ENCODE results near the gene PTPN3. TPM values are rescaled to one million over a fixed set of nuclear protein-coding genes. Genes with fewer than 3 reads are reported as not detected.

Gene PTPN3
- total and polyA plus RNA-seq, 2 experiments from 2014 or later, result 1.4 to 2.6 TPM

DNA sequence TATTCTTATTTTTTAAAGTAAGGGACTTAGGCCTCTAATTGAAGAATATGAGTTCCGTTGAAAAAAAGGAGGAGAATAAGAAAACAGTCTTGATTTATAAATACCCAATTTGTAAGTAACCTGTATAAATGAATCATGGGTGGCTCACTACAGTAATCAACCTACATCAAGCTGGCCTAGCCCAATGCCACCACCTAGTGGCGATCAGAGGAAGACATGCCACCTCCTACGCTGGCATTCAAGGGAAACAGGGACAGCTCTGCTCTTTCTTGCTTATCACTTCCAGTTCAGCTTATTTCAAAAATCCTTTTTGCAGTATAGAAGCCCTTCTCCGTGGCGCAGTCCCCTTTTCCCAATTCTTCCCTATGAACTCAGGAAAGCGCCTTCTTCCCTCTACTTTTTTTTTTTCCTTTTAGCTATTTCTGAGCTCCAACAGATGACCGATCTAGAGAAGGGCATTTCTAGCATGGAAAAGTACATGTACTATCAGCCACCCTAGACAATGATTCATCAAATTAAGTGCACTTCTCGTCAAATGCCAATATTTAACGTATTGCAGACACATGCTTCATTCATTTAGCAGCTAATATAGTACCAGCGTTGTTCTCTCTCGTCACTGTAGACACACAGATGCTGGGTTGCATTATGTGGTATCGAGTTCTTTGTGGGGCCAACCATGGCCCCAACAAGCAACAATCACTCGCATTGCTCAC, 28.3 kb downstream of the PTPN3 start:
- H3K27ac Mint-ChIP-seq, result no peak overlapping the region
- H3K27me3 Mint-ChIP-seq (ENCODE audit: insufficient read depth, low read depth, poor library complexity), result peaks cover 8% of the 10 kb centered on the region
- Histone ChIP-seq H3F3A (replicated peaks; ENCODE audit: low read depth) (no peaks in the 10 kb centered on the region), H4K20me1 (replicated peaks; ENCODE audit: insufficient read depth) (no peaks in the 10 kb centered on the region), H3K79me2 (replicated peaks; ENCODE audit: insufficient read depth) (no peaks in the 10 kb centered on the region), H2AFZ (no peak overlapping the region), H3K4me2 (no peak overlapping the region), H3K36me3 (ENCODE audit: insufficient read depth) (no peaks in the 10 kb centered on the region), H3K27ac (ENCODE audit: low read depth) (no peak overlapping the region), H3K4me3 (no peak overlapping the region), H3K27me3 (ENCODE audit: insufficient read depth) (no peaks in the 10 kb centered on the region), H3K4me1 (ENCODE audit: insufficient read depth) (no peaks in the 10 kb centered on the region), H3K9me2 (ENCODE audit: insufficient read depth) (no peaks in the 10 kb centered on the region)
- H3K4me3 Mint-ChIP-seq, result no peak overlapping the region
- H3K36me3 Mint-ChIP-seq (ENCODE audit: low read depth), result no peaks in the 10 kb centered on the region
- DNase-seq (ENCODE audit: low spot score) (peak; percentile 83), ATAC-seq (peak; percentile 96)
- TF ChIP-seq, protein P1, sequence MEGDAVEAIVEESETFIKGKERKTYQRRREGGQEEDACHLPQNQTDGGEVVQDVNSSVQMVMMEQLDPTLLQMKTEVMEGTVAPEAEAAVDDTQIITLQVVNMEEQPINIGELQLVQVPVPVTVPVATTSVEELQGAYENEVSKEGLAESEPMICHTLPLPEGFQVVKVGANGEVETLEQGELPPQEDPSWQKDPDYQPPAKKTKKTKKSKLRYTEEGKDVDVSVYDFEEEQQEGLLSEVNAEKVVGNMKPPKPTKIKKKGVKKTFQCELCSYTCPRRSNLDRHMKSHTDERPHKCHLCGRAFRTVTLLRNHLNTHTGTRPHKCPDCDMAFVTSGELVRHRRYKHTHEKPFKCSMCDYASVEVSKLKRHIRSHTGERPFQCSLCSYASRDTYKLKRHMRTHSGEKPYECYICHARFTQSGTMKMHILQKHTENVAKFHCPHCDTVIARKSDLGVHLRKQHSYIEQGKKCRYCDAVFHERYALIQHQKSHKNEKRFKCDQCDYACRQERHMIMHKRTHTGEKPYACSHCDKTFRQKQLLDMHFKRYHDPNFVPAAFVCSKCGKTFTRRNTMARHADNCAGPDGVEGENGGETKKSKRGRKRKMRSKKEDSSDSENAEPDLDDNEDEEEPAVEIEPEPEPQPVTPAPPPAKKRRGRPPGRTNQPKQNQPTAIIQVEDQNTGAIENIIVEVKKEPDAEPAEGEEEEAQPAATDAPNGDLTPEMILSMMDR (conservative IDR thresholded peaks at IDR 0.05; ENCODE audit: low read depth in 2 of 2), result peak; percentile 90 to 96
- TF ChIP-seq POLR2AphosphoS5 (IDR thresholded peaks at IDR 0.05; ENCODE audit: low read depth) (no peak), CREB1 (CRISPR knock-in tag; IDR thresholded peaks at IDR 0.05; ENCODE audit: low read depth) (peak; percentile 19; the same call in 1 of the 2 replicates)
- TF ChIP-seq, protein P2, sequence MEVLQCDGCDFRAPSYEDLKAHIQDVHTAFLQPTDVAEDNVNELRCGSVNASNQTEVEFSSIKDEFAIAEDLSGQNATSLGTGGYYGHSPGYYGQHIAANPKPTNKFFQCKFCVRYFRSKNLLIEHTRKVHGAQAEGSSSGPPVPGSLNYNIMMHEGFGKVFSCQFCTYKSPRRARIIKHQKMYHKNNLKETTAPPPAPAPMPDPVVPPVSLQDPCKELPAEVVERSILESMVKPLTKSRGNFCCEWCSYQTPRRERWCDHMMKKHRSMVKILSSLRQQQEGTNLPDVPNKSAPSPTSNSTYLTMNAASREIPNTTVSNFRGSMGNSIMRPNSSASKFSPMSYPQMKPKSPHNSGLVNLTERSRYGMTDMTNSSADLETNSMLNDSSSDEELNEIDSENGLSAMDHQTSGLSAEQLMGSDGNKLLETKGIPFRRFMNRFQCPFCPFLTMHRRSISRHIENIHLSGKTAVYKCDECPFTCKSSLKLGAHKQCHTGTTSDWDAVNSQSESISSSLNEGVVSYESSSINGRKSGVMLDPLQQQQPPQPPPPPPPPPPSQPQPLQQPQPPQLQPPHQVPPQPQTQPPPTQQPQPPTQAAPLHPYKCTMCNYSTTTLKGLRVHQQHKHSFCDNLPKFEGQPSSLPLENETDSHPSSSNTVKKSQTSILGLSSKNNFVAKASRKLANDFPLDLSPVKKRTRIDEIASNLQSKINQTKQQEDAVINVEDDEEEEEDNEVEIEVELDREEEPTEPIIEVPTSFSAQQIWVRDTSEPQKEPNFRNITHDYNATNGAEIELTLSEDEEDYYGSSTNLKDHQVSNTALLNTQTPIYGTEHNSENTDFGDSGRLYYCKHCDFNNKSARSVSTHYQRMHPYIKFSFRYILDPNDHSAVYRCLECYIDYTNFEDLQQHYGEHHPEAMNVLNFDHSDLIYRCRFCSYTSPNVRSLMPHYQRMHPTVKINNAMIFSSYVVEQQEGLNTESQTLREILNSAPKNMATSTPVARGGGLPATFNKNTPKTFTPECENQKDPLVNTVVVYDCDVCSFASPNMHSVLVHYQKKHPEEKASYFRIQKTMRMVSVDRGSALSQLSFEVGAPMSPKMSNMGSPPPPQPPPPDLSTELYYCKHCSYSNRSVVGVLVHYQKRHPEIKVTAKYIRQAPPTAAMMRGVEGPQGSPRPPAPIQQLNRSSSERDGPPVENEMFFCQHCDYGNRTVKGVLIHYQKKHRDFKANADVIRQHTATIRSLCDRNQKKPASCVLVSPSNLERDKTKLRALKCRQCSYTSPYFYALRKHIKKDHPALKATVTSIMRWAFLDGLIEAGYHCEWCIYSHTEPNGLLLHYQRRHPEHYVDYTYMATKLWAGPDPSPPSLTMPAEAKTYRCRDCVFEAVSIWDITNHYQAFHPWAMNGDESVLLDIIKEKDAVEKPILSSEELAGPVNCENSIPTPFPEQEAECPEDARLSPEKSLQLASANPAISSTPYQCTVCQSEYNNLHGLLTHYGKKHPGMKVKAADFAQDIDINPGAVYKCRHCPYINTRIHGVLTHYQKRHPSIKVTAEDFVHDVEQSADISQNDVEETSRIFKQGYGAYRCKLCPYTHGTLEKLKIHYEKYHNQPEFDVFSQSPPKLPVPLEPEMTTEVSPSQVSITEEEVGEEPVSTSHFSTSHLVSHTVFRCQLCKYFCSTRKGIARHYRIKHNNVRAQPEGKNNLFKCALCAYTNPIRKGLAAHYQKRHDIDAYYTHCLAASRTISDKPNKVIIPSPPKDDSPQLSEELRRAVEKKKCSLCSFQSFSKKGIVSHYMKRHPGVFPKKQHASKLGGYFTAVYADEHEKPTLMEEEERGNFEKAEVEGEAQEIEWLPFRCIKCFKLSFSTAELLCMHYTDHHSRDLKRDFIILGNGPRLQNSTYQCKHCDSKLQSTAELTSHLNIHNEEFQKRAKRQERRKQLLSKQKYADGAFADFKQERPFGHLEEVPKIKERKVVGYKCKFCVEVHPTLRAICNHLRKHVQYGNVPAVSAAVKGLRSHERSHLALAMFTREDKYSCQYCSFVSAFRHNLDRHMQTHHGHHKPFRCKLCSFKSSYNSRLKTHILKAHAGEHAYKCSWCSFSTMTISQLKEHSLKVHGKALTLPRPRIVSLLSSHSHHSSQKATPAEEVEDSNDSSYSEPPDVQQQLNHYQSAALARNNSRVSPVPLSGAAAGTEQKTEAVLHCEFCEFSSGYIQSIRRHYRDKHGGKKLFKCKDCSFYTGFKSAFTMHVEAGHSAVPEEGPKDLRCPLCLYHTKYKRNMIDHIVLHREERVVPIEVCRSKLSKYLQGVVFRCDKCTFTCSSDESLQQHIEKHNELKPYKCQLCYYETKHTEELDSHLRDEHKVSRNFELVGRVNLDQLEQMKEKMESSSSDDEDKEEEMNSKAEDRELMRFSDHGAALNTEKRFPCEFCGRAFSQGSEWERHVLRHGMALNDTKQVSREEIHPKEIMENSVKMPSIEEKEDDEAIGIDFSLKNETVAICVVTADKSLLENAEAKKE (CRISPR knock-in tag; IDR thresholded peaks at IDR 0.05), result no peak
- no peaks in the 10 kb centered on the region for H3K9me3 Mint-ChIP-seq
- H3K4me1 Mint-ChIP-seq, result peaks cover 8% of the 10 kb centered on the region
